ENCODE measurements around the gene C3orf20.

GRCh38 chr3:14757153-14757700 lies 82.3 kb downstream of the C3orf20 start:
- TF ChIP-seq CTCF (IDR thresholded peaks at IDR 0.05) (no peak), POLR2A (IDR thresholded peaks at IDR 0.05) (no peak)
